H1 (cell line): Measurements from ENCODE around the gene HHAT. TPM values are rescaled to one million over a fixed set of nuclear protein-coding genes. Genes with fewer than 3 reads are reported as not detected.

ENCODE experiments used
- CEBPB ChIP-seq: IDR thresholded peaks from 2 replicates; pipeline ENCODE4 v1.6.1; 2012; ENCODE audit warnings: low read depth, low read length
- CHD1 ChIP-seq: IDR thresholded peaks from 2 replicates; pipeline ENCODE4 v1.6.1; 2012; ENCODE audit warnings: low read depth, low read length, improper control_type of control experiment
- HDAC2 ChIP-seq, 2 experiments: fragments of 300-600 bp in 1 of 2; sonication (generic) in 1 of 2; IDR thresholded peaks; 2 replicates each; pipeline ENCODE4 v1.6.1; 2011 to 2012; ENCODE audit warnings: low read depth in 2 of 2, low read length in 2 of 2, mild to moderate bottlenecking in 2 of 2, moderate library complexity in 2 of 2, borderline replicate concordance in 1 of 2, inconsistent platforms in 1 of 2
- RBBP5 ChIP-seq: IDR thresholded peaks from 2 replicates; pipeline ENCODE4 v1.7.1; 2012; ENCODE audit warnings: low read depth, mild to moderate bottlenecking, inconsistent platforms, low read length, moderate library complexity, borderline replicate concordance
- SIX5 ChIP-seq: IDR thresholded peaks from 2 replicates; pipeline ENCODE4 v1.6.1; 2011; ENCODE audit warnings: mild to moderate bottlenecking, low read depth, low read length
- TAF1 ChIP-seq: IDR thresholded peaks from 2 replicates; pipeline ENCODE4 v1.6.1; 2011; ENCODE audit warnings: mild to moderate bottlenecking, low read depth, low read length
- TEAD4 ChIP-seq: IDR thresholded peaks from 2 replicates; pipeline ENCODE4 v1.6.1; 2012; ENCODE audit warnings: low read depth, low read length, inconsistent platforms, mixed read lengths
- USF2 ChIP-seq: IDR thresholded peaks from 2 replicates; pipeline ENCODE4 v1.6.1; 2011; ENCODE audit warnings: low read length, improper control_type of control experiment
- polyA plus RNA-seq, 7 experiments: library from polyadenylated mRNA; depleted of rRNA in 3 of 7; stranded (reverse) in 5 of 7; unstranded in 2 of 7; fragments of >200 nt in 5 of 7; fragments of 200-250 nt in 2 of 7; gene quantifications; 1 replicate in 5 of 7; 2 replicates in 1 of 7; 4 replicates in 1 of 7; pipeline versions ENCODE4 v1.2.1 to v1.2.3, GENCODE V29; 2011 to 2013; ENCODE audit warnings: missing spikeins in 2 of 7, mixed read lengths in 2 of 7
- total RNA-seq: library from RNA; stranded (reverse); fragmentation: NEBNext Ultra II Directional; extraction: Animal tissue kit (Norgen Biotek cat#: 25700); gene quantifications from 2 replicates; pipeline ENCODE4 v1.2.1, GENCODE V29; 2021

HHAT gene
- total and polyA plus RNA-seq, 2 of the 8 experiments (the other 6 are each of a cell fraction or from before 2014, with no cell fraction given): 0.15 to 0.51 TPM

- TF ChIP-seq HDAC2 (IDR thresholded peaks at IDR 0.05; ENCODE audit: borderline replicate concordance in 1 of 2, low read depth in 2 of 2, low read length in 2 of 2) (no peak), CHD1 (no peak), RBBP5 (no peak), CEBPB (no peak), USF2 (no peak), TAF1 (no peak), TEAD4 (no peak), SIX5 (no peak)
Measured at GRCh38 chr1:210648588-210649269, 320.0 kb downstream of the HHAT start (continued).
